ENCODE results near the gene CHCHD5.
A peak's percentile ranks its signal among the peaks of the same experiment; 100 is the strongest.

Gene CHCHD5

GRCh38 chr2:112625474-112626114, 41.2 kb downstream of the CHCHD5 start:
- DNase-seq, result no peak

GRCh38 chr2:112626604-112627059, 42.2 kb downstream of the CHCHD5 start:
- DNase-seq, result peak; percentile 65

GRCh38 chr2:112627060-112628040, 42.9 kb downstream of the CHCHD5 start:
- no peak for DNase-seq

- DNase-seq, result no peak
Measured at GRCh38 chr2:112629224-112629623, 44.8 kb downstream of the CHCHD5 start.

GRCh38 chr2:112629823-112630222, 45.4 kb downstream of the CHCHD5 start:
- no peak for DNase-seq

GRCh38 chr2:112630268-112630667, 45.9 kb downstream of the CHCHD5 start:
- no peak for DNase-seq

- no peak for DNase-seq
Measured at GRCh38 chr2:112633708-112634107, 49.3 kb downstream of the CHCHD5 start.

- DNase-seq, result no peak
Measured at GRCh38 chr2:112634153-112634873, 49.9 kb downstream of the CHCHD5 start.

GRCh38 chr2:112634874-112635157, 50.4 kb downstream of the CHCHD5 start:
- no peak for DNase-seq

GRCh38 chr2:112636605-112637288, 52.3 kb downstream of the CHCHD5 start:
- DNase-seq, result peak; percentile 76

- no peak for DNase-seq
Measured at GRCh38 chr2:112637289-112637660, 52.9 kb downstream of the CHCHD5 start.
